Peyer's patch (tissue), 4 donors: ENCODE data around the gene PITX1. TPM values are rescaled to one million over a fixed set of nuclear protein-coding genes. Genes with fewer than 3 reads are reported as not detected.
"Not testable (repeated sequence)": the region's sequence is repeated elsewhere in the genome, so short reads cannot be mapped to it uniquely, and the experiment has no call there.

Source experiments
- DNase-seq, 3 donors: peaks; one replicate each; pipeline ENCODE4 v3.0.0-alpha.2; 2017 to 2019
- H3K27ac ChIP-seq, 4 donors: fragments of 200-600 bp; sonication (generic); one replicate each; pipeline ENCODE4 v1.5.1; 2016 to 2019
- H3K27me3 ChIP-seq, 2 donors: fragments of 200-600 bp; sonication (generic); one replicate each; pipeline ENCODE4 v1.5.1; 2019
- H3K36me3 ChIP-seq, 3 donors: fragments of 200-600 bp; sonication (generic); one replicate each; pipeline ENCODE4 v1.5.1; 2016 to 2019
- H3K4me1 ChIP-seq, 4 donors: fragments of 200-600 bp; sonication (generic); one replicate each; pipeline ENCODE4 v1.5.1; 2016 to 2019
- H3K4me3 ChIP-seq, 4 donors: fragments of 200-600 bp; sonication (generic); 1 replicate in 3 of 4; 2 replicates in 1 of 4; pipeline ENCODE4 v1.5.1; 2016 to 2019; ENCODE audit warnings: mild to moderate bottlenecking in 1 of 4
- H3K9me3 ChIP-seq, 4 donors: fragments of 200-600 bp; sonication (generic); one replicate each; pipeline ENCODE4 v1.5.1; 2016 to 2019; ENCODE audit warnings: mild to moderate bottlenecking in 1 of 4
- CTCF ChIP-seq, 6 experiments: fragments of 450-650 bp in 4 of 6; fragments of 200-600 bp in 2 of 6; sonication (generic) in 1 of 6; IDR thresholded peaks; one replicate each; pipeline ENCODE4 v1.5.1; 2017 to 2019; ENCODE audit warnings: antibody characterized with exemption in 6 of 6, mild to moderate bottlenecking in 3 of 6, moderate library complexity in 1 of 6
- POLR2A ChIP-seq, 2 donors: fragments of 450-650 bp; IDR thresholded peaks; one replicate each; pipeline ENCODE4 v1.5.1; 2017; ENCODE audit warnings: antibody characterized with exemption in 2 of 2, mild to moderate bottlenecking in 2 of 2, moderate library complexity in 2 of 2
- total RNA-seq, 4 donors: library from RNA; depleted of rRNA; stranded (reverse); fragments of >200 nt; gene quantifications; one replicate each; pipeline ENCODE4 v1.1.0, GENCODE V29; 2016

The PITX1 gene
- total RNA-seq, 4 donors from 2014 or later = 0.88 to 4.2 (median 2.5) TPM

- no peak for DNase-seq
- Histone ChIP-seq H3K4me1 (no peaks in the 10 kb centered on the region), H3K27ac (no peak overlapping the region), H3K36me3 (no peaks in the 10 kb centered on the region), H3K4me3 (no peak overlapping the region), H3K27me3 (no peaks in the 10 kb centered on the region), H3K9me3 (no peaks in the 10 kb centered on the region)
- no peak for TF ChIP-seq CTCF (IDR thresholded peaks at IDR 0.05)
- no peak for TF ChIP-seq POLR2A (IDR thresholded peaks at IDR 0.05)
These were observed 39.4 kb downstream of the PITX1 start for GRCh38 chr5:134994560-134995156.

- Histone ChIP-seq H3K27ac (no peak overlapping the region), H3K27me3 (no peaks in the 10 kb centered on the region), H3K4me1 (no peaks in the 10 kb centered on the region), H3K9me3 (no peaks in the 10 kb centered on the region), H3K4me3 (no peak overlapping the region), H3K36me3 (no peaks in the 10 kb centered on the region)
- no peak for TF ChIP-seq POLR2A (IDR thresholded peaks at IDR 0.05)
- TF ChIP-seq CTCF (IDR thresholded peaks at IDR 0.05) = no peak
- no peak for DNase-seq
These were observed 40.9 kb downstream of the PITX1 start for GRCh38 chr5:134993161-134993560.

- TF ChIP-seq POLR2A (IDR thresholded peaks at IDR 0.05) (no peak), CTCF (IDR thresholded peaks at IDR 0.05) (no peak)
- Histone ChIP-seq H3K4me1 (no peaks in the 10 kb centered on the region), H3K9me3 (no peaks in the 10 kb centered on the region), H3K4me3 (no peak overlapping the region), H3K27ac (no peak overlapping the region), H3K27me3 (no peaks in the 10 kb centered on the region), H3K36me3 (no peaks in the 10 kb centered on the region)
- no peak for DNase-seq
These were observed 41.9 kb downstream of the PITX1 start for GRCh38 chr5:134992148-134992547.

GRCh38 chr5:134990183-134990582 is 43.8 kb downstream of the PITX1 start:
- H3K36me3 ChIP-seq, H3K9me3 ChIP-seq, H3K4me1 ChIP-seq, H3K27ac ChIP-seq, H3K27me3 ChIP-seq, H3K4me3 ChIP-seq, DNase-seq: not testable (repeated sequence)

GRCh38 chr5:134989266-134989830 is 44.7 kb downstream of the PITX1 start:
- Histone ChIP-seq H3K4me1 (no peaks in the 10 kb centered on the region), H3K36me3 (no peaks in the 10 kb centered on the region), H3K27me3 (no peaks in the 10 kb centered on the region), H3K9me3 (no peaks in the 10 kb centered on the region), H3K4me3 (no peak overlapping the region), H3K27ac (no peak overlapping the region)
- no peak for TF ChIP-seq POLR2A (IDR thresholded peaks at IDR 0.05)
- no peak for TF ChIP-seq CTCF (IDR thresholded peaks at IDR 0.05)
- DNase-seq = no peak

GRCh38 chr5:134982230-134982629 is 51.8 kb downstream of the PITX1 start:
- Histone ChIP-seq H3K27ac (no peak overlapping the region), H3K36me3 (no peaks in the 10 kb centered on the region), H3K27me3 (no peaks in the 10 kb centered on the region), H3K9me3 (peaks cover 0 to 28% (median 0%) of the 10 kb centered on the region in 4 donors), H3K4me1 (no peaks in the 10 kb centered on the region), H3K4me3 (no peak overlapping the region)
- TF ChIP-seq CTCF (IDR thresholded peaks at IDR 0.05) (no peak), POLR2A (IDR thresholded peaks at IDR 0.05) (no peak)
- DNase-seq = no peak
